ENCODE data around the gene TP73. TPM values are rescaled to one million over a fixed set of nuclear protein-coding genes. Genes with fewer than 3 reads are reported as not detected.

The TP73 gene
- total RNA-seq = not detected

- no peak for ATAC-seq
- DNase-seq (ENCODE audit: low spot score) = no peak
- intact Hi-C loops (cut with DNase I) = no loop called here
These were observed at the start of gene TP73 for GRCh38 chr1:3651930-3652547. Gene TP73 (plus strand): TSS chr1:3652516. CDS start chr1:3682366, 29,850 bp downstream.

GRCh38 chr1:3603156-3603555 is 49.2 kb upstream of the TP73 start:
- DNase-seq (ENCODE audit: low spot score) = no peak
- ATAC-seq = no peak
- intact Hi-C loops (cut with DNase I) = no loop called here

- intact Hi-C loops (cut with DNase I) = no loop called here
- ATAC-seq (no peak), DNase-seq (ENCODE audit: low spot score) (no peak)
These were observed 48.5 kb upstream of the TP73 start for GRCh38 chr1:3603571-3604467.

GRCh38 chr1:3604468-3604974 is 47.8 kb upstream of the TP73 start:
- intact Hi-C loops (cut with DNase I) = no loop called here
- DNase-seq (ENCODE audit: low spot score) = no peak

GRCh38 chr1:3604997-3605823 is 47.1 kb upstream of the TP73 start:
- ATAC-seq (no peak), DNase-seq (ENCODE audit: low spot score) (no peak)
- intact Hi-C loops (cut with DNase I) = no loop called here

More at GRCh38 chr1:3604468-3604974, 47.8 kb upstream of the TP73 start:
- ATAC-seq = no peak

GRCh38 chr1:3606779-3607702 is 45.3 kb upstream of the TP73 start:
- intact Hi-C loops (cut with DNase I) = no loop called here
- ATAC-seq (no peak), DNase-seq (ENCODE audit: low spot score) (no peak)

GRCh38 chr1:3607703-3608065 is 44.6 kb upstream of the TP73 start:
- intact Hi-C loops (cut with DNase I) = no loop called here
- no peak for DNase-seq (ENCODE audit: low spot score)
- ATAC-seq = no peak

- DNase-seq (ENCODE audit: low spot score) (no peak), ATAC-seq (no peak)
- intact Hi-C loops (cut with DNase I) = no loop called here
These were observed 44.2 kb upstream of the TP73 start for GRCh38 chr1:3608154-3608553.

- intact Hi-C loops (cut with DNase I) = no loop called here
- DNase-seq (ENCODE audit: low spot score) = no peak
These were observed 43.1 kb upstream of the TP73 start for GRCh38 chr1:3609016-3609768.

GRCh38 chr1:3609769-3610526 is 42.4 kb upstream of the TP73 start:
- ATAC-seq (peak; percentile 17), DNase-seq (ENCODE audit: low spot score) (no peak)
- intact Hi-C loops (cut with DNase I) = no loop called here

More at GRCh38 chr1:3609016-3609768, 43.1 kb upstream of the TP73 start:
- no peak for ATAC-seq

- intact Hi-C loops (cut with DNase I) = no loop called here
- no peak for DNase-seq (ENCODE audit: low spot score)
- ATAC-seq = no peak
These were observed 41.7 kb upstream of the TP73 start for GRCh38 chr1:3610527-3611169.

GRCh38 chr1:3611170-3612019 is 40.9 kb upstream of the TP73 start, which contains the start of gene MEGF6:
Gene MEGF6 (minus strand): TSS chr1:3611508. CDS start chr1:3611268, 240 bp downstream.
- intact Hi-C loops (cut with DNase I) = no loop called here
- DNase-seq (ENCODE audit: low spot score) (peak; percentile 84), ATAC-seq (peak; percentile 84)

GRCh38 chr1:3612123-3612522 is 40.2 kb upstream of the TP73 start:
- intact Hi-C loops (cut with DNase I) = no loop called here

GRCh38 chr1:3614755-3615742 is 37.3 kb upstream of the TP73 start:
- DNase-seq (ENCODE audit: low spot score) (no peak), ATAC-seq (no peak)
- intact Hi-C loops (cut with DNase I) = loop anchor here (5.0 kb wide), 1 partner anchor 123 kb away; no protein-coding TSS in a partner anchor

More at GRCh38 chr1:3612123-3612522, 40.2 kb upstream of the TP73 start:
- ATAC-seq (no peak), DNase-seq (ENCODE audit: low spot score) (no peak)
